Body of pancreas (tissue), 4 donors: ENCODE results near the gene TEP1. TPM values are rescaled to one million over a fixed set of nuclear protein-coding genes. Genes with fewer than 3 reads are reported as not detected.

Source experiments
- ATAC-seq: fragments of 150-250 bp; one replicate; pipeline ENCODE4 v1.9.1; 2016
- DNase-seq, 4 donors: peaks; one replicate each; pipeline ENCODE4 v3.0.0-alpha.2; 2019
- H3K27ac ChIP-seq, 4 donors: fragments of 200-600 bp; sonication (generic); 1 replicate in 3 of 4; 2 replicates in 1 of 4; pipeline versions ENCODE4 v1.5.1 to v1.6.1; 2016 to 2019; ENCODE audit warnings: mild to moderate bottlenecking in 1 of 4, mixed read lengths in 1 of 4, moderate library complexity in 1 of 4
- H3K27me3 ChIP-seq, 2 donors: fragments of 200-600 bp; sonication (generic); one replicate each; pipeline ENCODE4 v1.6.0; 2016; ENCODE audit warnings: mild to moderate bottlenecking in 1 of 2
- H3K36me3 ChIP-seq, 2 donors: fragments of 200-600 bp; sonication (generic); replicated peaks in 1 of 2; 2 replicates each; pipeline ENCODE4 v1.5.1; 2016; ENCODE audit warnings: low read depth in 2 of 2; ENCODE audit not compliant: insufficient read depth in 1 of 2
- H3K4me1 ChIP-seq: fragments of 200-600 bp; sonication (generic); one replicate; pipeline ENCODE4 v1.6.0; 2016
- H3K4me3 ChIP-seq, 2 donors: fragments of 200-600 bp; sonication (generic); 1 replicate in 1 of 2; 2 replicates in 1 of 2; pipeline ENCODE4 v1.5.1; 2016 to 2019
- H3K9me3 ChIP-seq, 3 donors: fragments of 200-600 bp; sonication (generic); 1 replicate in 2 of 3; 2 replicates in 1 of 3; pipeline ENCODE4 v1.5.1; 2016
- POLR2A ChIP-seq, 3 donors: fragments of 450-650 bp; IDR thresholded peaks; one replicate each; pipeline ENCODE4 v1.6.1; 2016; ENCODE audit warnings: antibody characterized with exemption in 3 of 3, mild to moderate bottlenecking in 2 of 3
- WGBS, 2 donors: methylation state at CpG; one replicate each; pipeline ENCODE4 v1.1.5; 2017; 5-methylcytosine and 5-hydroxymethylcytosine counted together
- intact Hi-C: fragments of 100-400 bp; cut with DNase I; formaldehyde crosslinking; loops from one replicate; pipeline ENCODE4 v1.15.1; 2023
- total RNA-seq, 2 donors: library from RNA; depleted of rRNA; stranded (reverse); fragments of >200 nt; gene quantifications; one replicate each; pipeline ENCODE4 v1.1.0, GENCODE V29; 2016
- TF ChIP-seq, protein P1 (sequence below), 7 experiments: fragments of 450-650 bp in 4 of 7; fragments of 200-600 bp in 3 of 7; sonication (generic) in 3 of 7; IDR thresholded peaks; one replicate each; pipeline ENCODE4 v1.5.1; 2016 to 2019; ENCODE audit warnings: antibody characterized with exemption in 7 of 7

The TEP1 gene
- total RNA-seq, 2 donors from 2014 or later: 32.3 to 35.3 TPM

DNA sequence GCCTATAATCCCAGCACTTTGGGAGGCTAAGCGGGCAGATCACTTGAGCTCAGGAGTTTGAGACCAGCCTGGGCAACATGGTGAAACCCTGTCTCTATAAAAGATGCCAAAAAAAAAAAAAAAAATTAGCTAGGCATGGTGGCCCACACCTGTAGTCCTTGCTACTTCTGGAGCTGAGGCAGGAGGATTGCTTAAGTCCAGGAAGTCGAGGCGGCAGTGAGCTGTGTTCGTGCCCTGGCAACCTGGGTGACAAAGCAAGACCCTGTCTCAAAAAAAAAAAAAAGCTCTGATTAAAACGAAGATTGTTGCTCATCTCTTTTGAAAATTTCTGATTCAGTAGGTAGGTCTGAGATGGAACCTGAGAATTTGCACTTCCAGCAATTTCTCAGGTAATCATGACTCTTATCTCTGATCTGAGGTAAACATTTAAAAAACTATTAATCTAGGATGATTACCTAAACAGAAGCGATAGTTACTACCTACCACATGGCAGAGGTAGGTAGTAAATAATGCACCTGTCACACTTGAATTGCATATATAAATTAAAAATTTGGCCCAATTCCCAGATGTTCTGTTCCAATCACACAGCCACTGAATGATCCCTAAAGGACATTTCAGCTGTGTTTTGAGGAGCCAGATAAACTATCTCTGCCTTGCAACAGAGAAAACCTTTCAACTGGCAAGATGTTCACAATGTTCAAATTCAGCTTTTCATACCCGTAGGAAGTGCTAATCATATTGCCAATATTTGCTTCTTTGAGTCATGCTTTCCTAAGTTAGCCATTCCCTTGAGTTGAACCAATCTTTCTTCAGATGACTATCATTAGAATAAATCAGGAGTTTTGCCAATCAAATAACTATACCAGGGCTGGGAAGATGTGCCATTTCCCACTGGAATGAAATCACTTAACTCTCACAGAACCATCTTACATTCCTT is 4.2 kb upstream of the TEP1 start:
- Histone ChIP-seq H3K4me3 (no peak overlapping the region), H3K36me3 (no peaks in the 10 kb centered on the region), H3K27ac (peak overlapping the region in 3 of 4 donors; percentile 29 to 45 (median 40)), H3K9me3 (no peaks in the 10 kb centered on the region), H3K4me1 (peaks cover 32% of the 10 kb centered on the region), H3K27me3 (no peaks in the 10 kb centered on the region)
- WGBS, 2 donors: 39 to 43% methylated on average over 7 of the region's 7 CpGs
- peak in 1 of 4 donors; percentile 26 for DNase-seq
- intact Hi-C loops: no loop called here
- TF ChIP-seq POLR2A (IDR thresholded peaks at IDR 0.05): no peak
- TF ChIP-seq, protein P1, sequence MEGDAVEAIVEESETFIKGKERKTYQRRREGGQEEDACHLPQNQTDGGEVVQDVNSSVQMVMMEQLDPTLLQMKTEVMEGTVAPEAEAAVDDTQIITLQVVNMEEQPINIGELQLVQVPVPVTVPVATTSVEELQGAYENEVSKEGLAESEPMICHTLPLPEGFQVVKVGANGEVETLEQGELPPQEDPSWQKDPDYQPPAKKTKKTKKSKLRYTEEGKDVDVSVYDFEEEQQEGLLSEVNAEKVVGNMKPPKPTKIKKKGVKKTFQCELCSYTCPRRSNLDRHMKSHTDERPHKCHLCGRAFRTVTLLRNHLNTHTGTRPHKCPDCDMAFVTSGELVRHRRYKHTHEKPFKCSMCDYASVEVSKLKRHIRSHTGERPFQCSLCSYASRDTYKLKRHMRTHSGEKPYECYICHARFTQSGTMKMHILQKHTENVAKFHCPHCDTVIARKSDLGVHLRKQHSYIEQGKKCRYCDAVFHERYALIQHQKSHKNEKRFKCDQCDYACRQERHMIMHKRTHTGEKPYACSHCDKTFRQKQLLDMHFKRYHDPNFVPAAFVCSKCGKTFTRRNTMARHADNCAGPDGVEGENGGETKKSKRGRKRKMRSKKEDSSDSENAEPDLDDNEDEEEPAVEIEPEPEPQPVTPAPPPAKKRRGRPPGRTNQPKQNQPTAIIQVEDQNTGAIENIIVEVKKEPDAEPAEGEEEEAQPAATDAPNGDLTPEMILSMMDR (IDR thresholded peaks at IDR 0.05): no peak
- ATAC-seq: no peak

DNA sequence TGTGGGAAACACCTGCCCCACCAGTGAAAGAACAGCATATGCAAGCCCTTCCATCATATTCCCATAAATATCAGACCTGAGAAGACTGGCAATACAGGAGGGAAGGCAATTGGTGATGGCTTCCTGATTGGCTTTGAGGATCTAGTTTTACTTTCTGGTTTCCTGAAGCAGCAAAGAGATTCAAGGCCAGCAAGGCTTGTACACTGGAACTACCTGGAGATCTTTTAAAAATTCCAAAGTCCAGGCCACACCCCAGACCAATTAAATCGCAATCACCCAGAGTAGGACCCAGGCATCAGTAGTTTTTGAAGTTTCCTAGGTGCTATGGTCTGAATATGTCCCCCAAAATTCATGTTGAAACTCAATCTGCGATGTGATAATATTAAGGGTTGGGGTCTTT is 2.9 kb upstream of the TEP1 start:
- peak overlapping the region in 1 of 4 donors; percentile 17 for H3K27ac ChIP-seq
- intact Hi-C loops: no loop called here
- TF ChIP-seq, protein P1 (IDR thresholded peaks at IDR 0.05): no peak
- TF ChIP-seq POLR2A (IDR thresholded peaks at IDR 0.05): no peak
- H3K9me3 ChIP-seq: no peaks in the 10 kb centered on the region
- no peak for DNase-seq
- H3K27me3 ChIP-seq: no peaks in the 10 kb centered on the region
- 84 to 93% methylated on average over 2 of the region's 2 CpGs for WGBS, 2 donors
- H3K4me3 ChIP-seq: no peak overlapping the region
- H3K36me3 ChIP-seq: no peaks in the 10 kb centered on the region
- peaks cover 43% of the 10 kb centered on the region for H3K4me1 ChIP-seq
- ATAC-seq: no peak

DNA sequence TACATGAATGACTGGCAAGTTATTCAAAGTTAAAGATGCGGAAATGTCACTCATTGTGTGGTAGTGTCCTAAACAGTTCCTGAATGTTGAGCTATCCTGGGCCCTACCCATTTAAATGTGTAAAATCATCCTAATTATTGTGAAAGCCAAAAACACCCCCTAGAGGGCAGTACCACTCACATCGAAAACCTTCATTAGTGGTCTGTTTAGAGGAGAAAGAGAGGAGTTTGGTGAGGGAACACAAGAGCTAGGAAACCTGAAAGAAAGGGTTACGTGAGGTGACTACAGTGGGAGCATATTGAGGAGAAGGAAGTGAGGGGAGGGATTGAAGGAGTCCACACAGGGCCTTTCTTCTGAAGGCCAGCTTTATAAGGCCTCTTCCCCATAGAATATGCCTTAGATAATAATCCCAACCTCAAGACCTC is 2.5 kb upstream of the TEP1 start:
- H3K4me1 ChIP-seq: peaks cover 43% of the 10 kb centered on the region
- ATAC-seq: no peak

DNA sequence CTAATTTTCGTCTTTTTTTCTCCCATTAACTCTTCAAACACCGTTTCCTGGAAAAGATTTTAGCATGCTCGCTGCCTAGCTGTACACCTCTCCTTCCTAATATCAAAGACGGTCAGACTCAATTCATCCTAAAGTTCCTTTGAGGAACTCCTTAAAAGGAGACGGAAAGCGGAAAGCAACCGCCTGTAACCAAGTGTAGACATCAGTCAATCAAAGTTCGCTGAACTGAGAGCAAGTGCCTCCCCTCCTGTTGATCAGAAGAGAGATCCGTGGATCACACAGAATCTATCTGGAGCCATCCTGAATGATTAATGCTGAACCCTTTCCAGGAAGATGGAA is 412 bp upstream of the TEP1 start:
- WGBS, 2 donors: 3 to 4% methylated on average over 9 of the region's 9 CpGs
- peak overlapping the region; percentile 47 to 87 for H3K4me3 ChIP-seq
- peaks cover 39% of the 10 kb centered on the region for H3K4me1 ChIP-seq
- peak overlapping the region; percentile 63 to 96 (median 91) for H3K27ac ChIP-seq
- TF ChIP-seq POLR2A (IDR thresholded peaks at IDR 0.05): no peak
- TF ChIP-seq, protein P1 (IDR thresholded peaks at IDR 0.05): no peak
- DNase-seq: no peak
- H3K36me3 ChIP-seq: no peaks in the 10 kb centered on the region
- no peaks in the 10 kb centered on the region for H3K9me3 ChIP-seq
- no peak for ATAC-seq
- no peaks in the 10 kb centered on the region for H3K27me3 ChIP-seq
- intact Hi-C loops: no loop called here

More for the DNA sequence above, 2.5 kb upstream of the TEP1 start:
- TF ChIP-seq POLR2A (IDR thresholded peaks at IDR 0.05): no peak
- TF ChIP-seq, protein P1 (IDR thresholded peaks at IDR 0.05): peak in 6 of 7 experiments; percentile 30 to 53 (median 47)
- Histone ChIP-seq H3K27me3 (no peaks in the 10 kb centered on the region), H3K9me3 (no peaks in the 10 kb centered on the region), H3K36me3 (no peaks in the 10 kb centered on the region), H3K27ac (peak overlapping the region in 1 of 4 donors; percentile 17), H3K4me3 (no peak overlapping the region)
- WGBS, 2 donors: 49 to 62% methylated on average over 3 of the region's 3 CpGs
- intact Hi-C loops: no loop called here
- DNase-seq: peak in 2 of 4 donors; percentile 23 to 29
